GM12864 (cell line): ENCODE measurements around the gene L3MBTL2.

Experiments
- DNase-seq: peaks from one replicate; pipeline ENCODE4 v3.0.0-alpha.2; 2011; ENCODE audit warnings: low read depth
- H3K4me3 ChIP-seq: 2 replicates; pipeline ENCODE4 v1.5.1; 2011; ENCODE audit warnings: mild to moderate bottlenecking, low read depth, low read length, control low read depth
- TF ChIP-seq, protein P1 (sequence below): IDR thresholded peaks from 2 replicates; pipeline ENCODE4 v1.5.1; 2011; ENCODE audit warnings: low read depth, mild to moderate bottlenecking, moderate library complexity, low read length, control low read depth, inconsistent platforms; ENCODE audit errors: missing control alignments

The L3MBTL2 gene

DNA sequence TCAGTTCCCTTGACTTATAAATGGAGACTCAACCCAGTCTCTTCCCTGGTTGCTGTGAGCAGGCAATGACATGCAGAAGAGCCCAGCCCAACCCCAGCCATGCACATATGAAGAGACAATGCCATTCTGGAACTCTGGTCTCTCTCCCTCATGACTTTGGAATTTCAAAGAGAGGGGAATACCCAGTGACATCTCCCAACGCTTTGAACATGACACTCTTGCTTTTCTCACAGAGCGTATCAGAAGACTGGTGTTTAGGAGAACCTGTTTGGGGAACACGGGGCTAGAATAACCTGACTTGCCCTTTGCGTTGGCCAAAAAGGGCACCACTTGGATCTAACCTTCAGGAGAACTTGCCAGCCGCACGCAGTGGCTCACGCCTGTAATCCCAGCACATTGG, 68.0 kb downstream of the L3MBTL2 start:
- TF ChIP-seq, protein P1, sequence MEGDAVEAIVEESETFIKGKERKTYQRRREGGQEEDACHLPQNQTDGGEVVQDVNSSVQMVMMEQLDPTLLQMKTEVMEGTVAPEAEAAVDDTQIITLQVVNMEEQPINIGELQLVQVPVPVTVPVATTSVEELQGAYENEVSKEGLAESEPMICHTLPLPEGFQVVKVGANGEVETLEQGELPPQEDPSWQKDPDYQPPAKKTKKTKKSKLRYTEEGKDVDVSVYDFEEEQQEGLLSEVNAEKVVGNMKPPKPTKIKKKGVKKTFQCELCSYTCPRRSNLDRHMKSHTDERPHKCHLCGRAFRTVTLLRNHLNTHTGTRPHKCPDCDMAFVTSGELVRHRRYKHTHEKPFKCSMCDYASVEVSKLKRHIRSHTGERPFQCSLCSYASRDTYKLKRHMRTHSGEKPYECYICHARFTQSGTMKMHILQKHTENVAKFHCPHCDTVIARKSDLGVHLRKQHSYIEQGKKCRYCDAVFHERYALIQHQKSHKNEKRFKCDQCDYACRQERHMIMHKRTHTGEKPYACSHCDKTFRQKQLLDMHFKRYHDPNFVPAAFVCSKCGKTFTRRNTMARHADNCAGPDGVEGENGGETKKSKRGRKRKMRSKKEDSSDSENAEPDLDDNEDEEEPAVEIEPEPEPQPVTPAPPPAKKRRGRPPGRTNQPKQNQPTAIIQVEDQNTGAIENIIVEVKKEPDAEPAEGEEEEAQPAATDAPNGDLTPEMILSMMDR: no peak
- DNase-seq: no peak

DNA sequence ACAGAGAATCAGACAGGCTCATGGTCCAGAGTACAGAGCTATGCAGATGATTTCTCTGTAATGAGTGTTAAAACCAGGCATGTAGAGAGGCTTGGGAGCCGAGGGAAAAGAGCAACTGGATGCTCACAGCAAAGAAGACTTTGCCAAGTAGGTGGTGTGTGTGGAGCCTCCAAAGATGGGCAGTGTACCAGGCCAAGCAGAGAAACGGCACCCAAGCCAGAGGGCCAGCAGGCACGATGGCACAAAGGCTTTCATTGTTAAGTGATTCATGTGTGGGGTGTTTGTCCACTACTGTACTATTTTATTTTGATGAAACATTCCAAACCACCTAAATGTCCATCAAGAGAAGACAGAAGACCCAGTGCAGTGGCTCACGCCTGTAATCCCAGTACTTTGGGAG, 69.7 kb downstream of the L3MBTL2 start:
- no peak for DNase-seq
- TF ChIP-seq, protein P1: no peak
- H3K4me3 ChIP-seq: no peak overlapping the region

More for the DNA sequence above, 68.0 kb downstream of the L3MBTL2 start:
- no peak overlapping the region for H3K4me3 ChIP-seq

DNA sequence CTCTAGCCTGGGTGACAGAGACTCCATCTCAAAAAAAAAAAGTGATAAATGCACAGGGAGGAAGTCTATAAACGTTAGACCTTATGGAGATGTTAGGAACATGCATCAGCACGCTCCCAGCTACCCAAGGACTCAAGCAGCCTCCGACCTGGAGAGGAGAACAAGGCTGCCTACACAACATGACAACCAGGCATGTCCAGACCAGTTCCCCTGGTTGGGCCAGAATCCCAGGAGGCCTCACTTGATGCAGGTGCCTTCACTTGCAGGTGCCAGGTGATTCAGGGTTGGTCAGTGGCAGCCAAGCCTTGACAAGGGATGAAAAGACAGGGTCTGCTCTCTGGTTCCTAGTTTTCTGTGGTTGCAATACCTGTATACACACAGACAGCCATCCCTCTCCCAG, 75.0 kb downstream of the L3MBTL2 start:
- H3K4me3 ChIP-seq: no peak overlapping the region
- no peak for DNase-seq
- TF ChIP-seq, protein P1: no peak

DNA sequence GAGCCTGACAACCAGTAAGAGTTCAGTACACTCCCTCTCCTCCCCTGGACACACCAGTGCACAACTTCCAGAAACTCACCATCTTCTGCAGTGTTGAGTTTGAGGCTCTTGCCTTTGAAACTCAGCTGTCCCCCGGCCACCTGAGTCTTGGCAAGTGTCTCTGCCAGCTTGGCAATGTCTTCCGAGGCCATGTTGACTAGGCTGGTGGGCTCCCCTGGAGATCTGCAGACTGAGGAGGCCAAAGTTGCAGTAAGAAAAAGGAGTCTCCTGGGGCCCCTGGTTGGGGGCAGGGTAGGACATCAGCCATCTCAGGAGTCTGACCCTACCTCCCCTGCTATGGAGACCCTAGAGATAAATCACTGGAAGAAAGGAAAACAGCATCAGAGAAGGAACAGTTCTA, 75.7 kb downstream of the L3MBTL2 start:
- TF ChIP-seq, protein P1: no peak
- no peak overlapping the region for H3K4me3 ChIP-seq
- no peak for DNase-seq
